Thoracic aorta (tissue), 2 donors: ENCODE measurements around the gene POR. TPM values are rescaled to one million over a fixed set of nuclear protein-coding genes. Genes with fewer than 3 reads are reported as not detected.
"Not testable (repeated sequence)": the region's sequence is repeated elsewhere in the genome, so short reads cannot be mapped to it uniquely, and the experiment has no call there.

Experiments used
- ATAC-seq: fragments of 150-250 bp; one replicate; pipeline ENCODE4 v1.8.0; 2017; ENCODE audit warnings: low read depth; ENCODE audit not compliant: insufficient number of reproducible peaks, low FRiP score
- DNase-seq: peaks from one replicate; pipeline ENCODE4 v3.0.0-alpha.2; 2020; ENCODE audit warnings: low spot score
- H3K27ac ChIP-seq, 2 donors: fragments of 200-600 bp; sonication (generic); 1 replicate in 1 of 2; 2 replicates in 1 of 2; pipeline ENCODE4 v1.5.1; 2016; ENCODE audit warnings: mild to moderate bottlenecking in 2 of 2, moderate library complexity in 2 of 2
- H3K27me3 ChIP-seq: fragments of 200-600 bp; sonication (generic); replicated peaks from 2 replicates; pipeline ENCODE4 v1.6.0; 2016; ENCODE audit warnings: mild to moderate bottlenecking; ENCODE audit not compliant: insufficient read depth
- H3K36me3 ChIP-seq: fragments of 200-600 bp; sonication (generic); one replicate; pipeline ENCODE4 v1.5.1; 2016
- H3K4me1 ChIP-seq, 2 donors: fragments of 200-600 bp; sonication (generic); 1 replicate in 1 of 2; 2 replicates in 1 of 2; pipeline versions ENCODE4 v1.5.1 to v1.6.0; 2016; ENCODE audit warnings: low read depth in 2 of 2, mild to moderate bottlenecking in 1 of 2; ENCODE audit not compliant: control insufficient read depth in 1 of 2
- H3K4me3 ChIP-seq: fragments of 200-600 bp; sonication (generic); 2 replicates; pipeline ENCODE4 v1.5.1; 2016; ENCODE audit warnings: mild to moderate bottlenecking
- H3K9me3 ChIP-seq: fragments of 200-600 bp; sonication (generic); 2 replicates; pipeline ENCODE4 v1.5.1; 2016
- total RNA-seq, 2 donors: library from RNA; depleted of rRNA; stranded (reverse); fragments of >200 nt; gene quantifications; one replicate each; pipeline versions ENCODE4 v1.1.0 to v1.2.3, GENCODE V29; 2016
- TF ChIP-seq, protein P1 (sequence below): fragments of 200-600 bp; sonication (generic); IDR thresholded peaks from one replicate; pipeline ENCODE4 v1.5.1; 2019; ENCODE audit warnings: antibody characterized with exemption

Gene POR
- total RNA-seq, 2 donors from 2014 or later: 70.1 to 77.4 TPM

DNA sequence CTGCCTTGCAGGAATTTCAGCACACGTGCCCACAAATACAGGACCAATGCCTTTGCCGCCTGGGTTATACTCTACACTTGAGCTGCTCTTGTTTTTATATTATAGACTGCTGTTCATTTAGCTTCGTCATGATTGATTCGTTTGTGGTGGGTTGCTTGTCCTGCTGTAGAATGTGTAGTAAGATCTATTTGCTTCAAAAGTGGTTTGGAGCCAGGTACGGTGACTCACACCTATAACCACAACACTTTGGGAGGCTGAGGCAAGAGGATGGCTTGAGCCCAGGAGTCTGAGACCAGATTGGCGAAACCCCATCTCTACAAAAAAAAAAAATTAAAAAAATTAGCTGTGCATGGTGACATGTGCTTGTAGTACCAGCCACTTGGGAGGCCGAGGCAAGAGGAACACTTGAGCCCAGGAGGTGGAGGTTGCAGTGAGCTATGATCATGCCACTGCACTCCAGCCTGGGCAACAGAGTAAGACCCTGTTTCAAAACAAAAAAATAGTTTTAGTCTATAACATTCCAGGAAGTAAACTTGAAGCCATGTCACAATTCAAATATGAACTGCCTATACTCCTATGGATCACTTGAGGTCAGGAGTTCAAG is 45.1 kb upstream of the POR start:
- TF ChIP-seq, protein P1, sequence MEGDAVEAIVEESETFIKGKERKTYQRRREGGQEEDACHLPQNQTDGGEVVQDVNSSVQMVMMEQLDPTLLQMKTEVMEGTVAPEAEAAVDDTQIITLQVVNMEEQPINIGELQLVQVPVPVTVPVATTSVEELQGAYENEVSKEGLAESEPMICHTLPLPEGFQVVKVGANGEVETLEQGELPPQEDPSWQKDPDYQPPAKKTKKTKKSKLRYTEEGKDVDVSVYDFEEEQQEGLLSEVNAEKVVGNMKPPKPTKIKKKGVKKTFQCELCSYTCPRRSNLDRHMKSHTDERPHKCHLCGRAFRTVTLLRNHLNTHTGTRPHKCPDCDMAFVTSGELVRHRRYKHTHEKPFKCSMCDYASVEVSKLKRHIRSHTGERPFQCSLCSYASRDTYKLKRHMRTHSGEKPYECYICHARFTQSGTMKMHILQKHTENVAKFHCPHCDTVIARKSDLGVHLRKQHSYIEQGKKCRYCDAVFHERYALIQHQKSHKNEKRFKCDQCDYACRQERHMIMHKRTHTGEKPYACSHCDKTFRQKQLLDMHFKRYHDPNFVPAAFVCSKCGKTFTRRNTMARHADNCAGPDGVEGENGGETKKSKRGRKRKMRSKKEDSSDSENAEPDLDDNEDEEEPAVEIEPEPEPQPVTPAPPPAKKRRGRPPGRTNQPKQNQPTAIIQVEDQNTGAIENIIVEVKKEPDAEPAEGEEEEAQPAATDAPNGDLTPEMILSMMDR: no peak
- Histone ChIP-seq H3K4me3 (no peak overlapping the region), H3K27me3 (no peaks in the 10 kb centered on the region), H3K36me3 (no peaks in the 10 kb centered on the region), H3K4me1 (peaks cover 0 to 15% of the 10 kb centered on the region in 2 donors), H3K9me3 (no peaks in the 10 kb centered on the region), H3K27ac (no peak overlapping the region)
- DNase-seq (no peak), ATAC-seq (no peak)

DNA sequence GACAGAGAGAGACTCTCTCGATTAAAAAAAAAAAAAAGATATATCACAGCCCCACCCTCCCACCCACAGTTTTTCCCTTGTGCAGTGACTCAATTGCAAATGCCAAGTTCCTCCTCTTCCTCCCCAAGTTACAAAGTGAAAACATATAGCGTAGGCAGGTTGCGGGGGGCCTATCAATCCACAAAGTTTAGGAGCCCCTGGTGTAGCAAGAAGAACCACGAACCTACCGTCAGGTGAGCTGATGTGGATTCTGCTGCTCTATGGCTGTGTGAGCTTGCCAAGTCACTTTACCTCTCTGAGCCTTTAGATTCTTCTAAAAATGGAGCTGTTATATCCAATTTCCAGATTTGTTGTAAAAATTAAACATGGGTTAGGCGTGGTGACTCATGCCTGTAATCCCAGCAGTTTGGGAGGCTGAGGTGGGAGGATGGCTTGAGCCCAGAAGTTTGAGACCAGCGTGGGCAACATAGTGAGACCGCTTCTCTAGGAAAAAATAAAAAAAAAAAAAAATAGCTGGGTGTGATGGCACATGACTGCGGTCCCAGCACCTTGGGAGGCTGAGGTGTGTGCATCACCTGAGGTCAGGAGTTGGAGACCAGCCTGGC is 44.3 kb upstream of the POR start:
- ATAC-seq: no peak
- TF ChIP-seq, protein P1: no peak
- no peak for DNase-seq

GRCh38 chr7:75872073-75872782 is 42.7 kb upstream of the POR start:
- TF ChIP-seq, protein P1: no peak
- H3K9me3 ChIP-seq: no peaks in the 10 kb centered on the region
- H3K4me3 ChIP-seq: no peak overlapping the region
- ATAC-seq (no peak), DNase-seq (no peak)
- no peaks in the 10 kb centered on the region for H3K27me3 ChIP-seq
- peak overlapping the region in 1 of 2 donors; percentile 22 for H3K27ac ChIP-seq
- H3K4me1 ChIP-seq: peaks cover 0 to 8% of the 10 kb centered on the region in 2 donors
- no peaks in the 10 kb centered on the region for H3K36me3 ChIP-seq

More for the DNA sequence above, 44.3 kb upstream of the POR start:
- Histone ChIP-seq H3K27me3 (no peaks in the 10 kb centered on the region), H3K4me3 (no peak overlapping the region), H3K36me3 (no peaks in the 10 kb centered on the region), H3K4me1 (peaks cover 0 to 15% of the 10 kb centered on the region in 2 donors), H3K9me3 (no peaks in the 10 kb centered on the region), H3K27ac (no peak overlapping the region)

DNA sequence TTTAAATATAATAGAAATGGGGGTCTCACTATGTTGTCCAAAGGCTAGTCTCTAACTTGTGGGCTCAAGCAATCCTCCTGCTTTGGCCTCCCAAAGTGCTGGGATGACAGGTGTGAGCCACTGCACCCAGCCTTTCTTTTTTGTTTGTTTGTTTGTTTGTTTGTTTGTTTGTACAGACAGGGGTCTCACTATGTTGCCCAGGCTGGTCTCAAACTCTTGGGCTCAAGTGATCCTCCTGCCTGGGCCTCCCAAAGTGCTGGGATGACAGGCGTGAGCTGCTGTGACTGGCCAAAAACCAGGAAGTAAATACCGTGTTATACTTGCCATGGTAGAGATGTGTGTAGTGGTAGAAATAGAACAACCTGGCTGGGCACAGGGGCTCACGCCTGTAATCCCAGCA is 40.8 kb upstream of the POR start:
- not testable (repeated sequence) for DNase-seq, H3K27me3 ChIP-seq, ATAC-seq, H3K27ac ChIP-seq, H3K36me3 ChIP-seq, H3K4me3 ChIP-seq, H3K9me3 ChIP-seq
- peaks cover 0 to 15% of the 10 kb centered on the region in 2 donors for H3K4me1 ChIP-seq

DNA sequence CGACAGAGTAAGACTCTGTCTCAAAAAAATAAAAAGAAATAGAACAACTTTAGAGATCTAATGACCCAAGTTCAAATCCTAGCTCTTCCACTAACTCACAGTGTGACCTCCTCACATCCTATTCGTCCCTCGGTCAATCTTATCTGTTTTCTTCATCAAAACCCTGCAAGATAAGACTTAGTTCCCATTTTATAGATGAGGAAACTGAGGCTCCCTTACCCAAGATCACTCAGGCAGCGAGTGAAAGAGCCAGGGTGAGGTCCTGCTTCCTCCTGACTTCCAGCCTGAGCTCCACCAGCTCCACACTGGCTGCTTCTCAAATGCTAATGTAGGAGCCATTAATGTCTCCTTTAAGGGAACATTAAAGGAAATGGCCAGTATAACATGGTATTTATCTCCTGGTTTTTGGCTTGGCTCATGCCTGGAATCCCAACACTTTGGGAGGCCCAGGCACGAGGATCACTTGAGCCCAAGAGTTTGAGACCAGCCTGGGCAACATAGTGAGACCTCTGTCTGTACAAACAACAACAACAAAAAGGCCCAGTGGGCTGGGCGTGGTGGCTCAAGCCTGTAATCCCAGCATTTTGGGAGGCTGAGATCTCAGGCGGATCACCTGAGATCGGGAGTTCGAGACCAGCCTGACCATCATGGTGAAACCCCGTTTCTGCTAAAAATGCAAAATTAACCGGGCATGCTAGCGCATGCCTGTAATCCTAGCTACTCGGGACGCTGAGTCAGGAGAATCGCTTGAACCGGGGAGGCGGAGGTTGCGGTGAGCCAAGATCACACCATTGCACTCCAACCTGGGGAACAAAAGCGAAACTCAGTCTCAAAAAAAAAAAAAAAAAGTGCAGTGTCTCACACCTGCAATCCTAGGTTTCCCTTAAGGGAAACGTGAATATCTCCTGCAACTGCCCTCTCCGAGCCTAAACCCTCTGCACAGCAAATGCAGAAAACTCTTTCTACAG is 39.6 kb upstream of the POR start:
- DNase-seq: no peak
- TF ChIP-seq, protein P1: no peak
- H3K36me3 ChIP-seq: peaks cover under 1% of the 10 kb centered on the region
- no peak for ATAC-seq
- no peaks in the 10 kb centered on the region for H3K9me3 ChIP-seq
- H3K4me3 ChIP-seq: no peak overlapping the region
- H3K27ac ChIP-seq: no peak overlapping the region
- peaks cover 9 to 24% of the 10 kb centered on the region in 2 donors for H3K4me1 ChIP-seq
- H3K27me3 ChIP-seq: no peaks in the 10 kb centered on the region
